COR-L47 (cell line): ENCODE measurements around the gene DNAJC1.
"Not testable (repeated sequence)": the region's sequence is repeated elsewhere in the genome, so short reads cannot be mapped to it uniquely, and the experiment has no call there.

Source experiments
- DNase-seq: peaks from one replicate; lab custom pipeline; 2025; lab: John Stamatoyannopoulos, UW

The DNAJC1 gene

DNA sequence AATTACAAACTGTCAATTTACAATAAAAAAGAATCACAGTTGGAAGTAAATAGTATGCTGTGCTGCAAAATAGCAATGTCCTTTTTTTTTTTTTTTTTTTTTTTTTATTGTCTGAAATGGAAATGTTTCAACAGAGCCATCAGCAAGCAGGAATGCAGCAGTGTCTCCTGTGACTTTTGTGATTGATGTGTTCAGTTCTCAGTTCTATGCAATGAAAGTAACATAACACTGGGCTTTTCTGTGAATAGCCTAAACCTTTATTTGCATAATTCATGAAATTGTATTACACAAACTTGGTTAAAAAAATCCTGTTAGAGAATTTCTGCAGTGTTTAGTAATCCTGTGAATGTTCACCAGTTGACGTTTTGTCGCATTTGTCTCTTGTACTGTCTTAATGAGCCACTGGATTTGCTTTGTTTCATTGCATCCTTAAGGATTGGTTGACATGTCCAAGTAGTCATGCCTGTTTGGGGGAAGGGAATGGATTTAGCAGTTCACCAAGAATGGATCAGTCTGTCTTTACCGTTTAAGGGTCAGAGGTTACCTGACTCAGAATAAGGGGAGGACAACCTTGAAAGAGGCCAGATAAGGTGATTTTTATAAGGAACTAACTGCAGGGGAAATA lies 276.8 kb downstream of the DNAJC1 start:
- DNase-seq, result no peak

DNA sequence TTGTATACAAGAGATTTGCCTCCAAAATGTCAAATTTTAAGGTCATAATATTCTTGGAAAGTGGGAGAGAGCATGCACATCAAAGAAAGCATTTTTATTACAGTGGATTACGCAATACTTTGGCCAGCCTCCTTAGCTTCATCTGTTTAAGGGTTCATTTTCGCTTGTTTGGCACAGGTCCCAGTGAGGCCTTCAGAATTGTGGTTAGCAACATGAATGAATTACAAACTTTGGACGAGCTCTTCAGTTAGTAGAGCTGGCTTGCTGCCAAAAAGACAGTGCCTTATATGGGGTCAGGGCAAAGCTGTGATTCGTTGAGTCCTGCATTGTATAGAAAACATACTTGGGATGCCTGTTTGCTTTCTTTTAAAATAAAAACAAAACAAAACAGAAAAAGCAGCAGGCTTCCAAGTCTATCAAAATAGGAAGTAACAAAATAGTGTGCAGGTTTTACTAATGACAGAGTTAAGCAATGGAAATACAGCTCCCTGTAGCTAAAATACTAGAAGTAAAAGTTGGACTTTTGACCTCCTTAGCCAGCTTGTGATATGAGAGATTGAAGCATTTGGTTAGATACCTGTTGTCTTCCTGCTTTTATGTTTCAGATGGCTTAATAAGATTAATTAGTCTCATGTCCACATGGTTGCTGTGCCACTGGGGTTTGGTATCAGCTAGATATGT lies 278.7 kb downstream of the DNAJC1 start:
- DNase-seq, result peak; percentile 94

DNA sequence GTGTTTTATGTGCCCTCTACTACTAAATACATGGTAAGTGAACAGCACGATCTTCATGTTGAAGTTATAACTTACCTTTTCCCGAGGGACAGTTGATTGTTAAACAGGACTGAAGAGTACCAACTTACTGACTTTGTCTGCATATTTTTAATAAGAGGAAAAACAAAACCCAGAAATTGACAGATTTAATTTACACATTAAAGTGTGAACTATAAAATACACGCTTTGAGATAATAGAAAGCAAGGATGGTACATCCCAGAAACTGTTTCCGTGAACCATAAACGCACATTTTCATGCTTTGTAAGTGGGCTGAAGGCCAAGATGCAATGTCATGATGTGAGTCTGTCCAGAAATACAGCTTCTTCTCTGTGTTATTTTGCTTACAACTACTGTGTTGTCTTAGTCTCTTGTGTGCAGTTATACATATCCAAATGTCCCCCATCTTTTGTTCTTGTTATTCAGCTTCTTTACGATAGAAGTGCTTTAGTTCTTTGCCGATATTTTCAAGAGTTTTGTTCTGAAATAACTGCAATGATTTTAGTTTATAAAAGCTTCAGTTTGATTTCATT lies 279.4 kb downstream of the DNAJC1 start:
- DNase-seq, result no peak

DNA sequence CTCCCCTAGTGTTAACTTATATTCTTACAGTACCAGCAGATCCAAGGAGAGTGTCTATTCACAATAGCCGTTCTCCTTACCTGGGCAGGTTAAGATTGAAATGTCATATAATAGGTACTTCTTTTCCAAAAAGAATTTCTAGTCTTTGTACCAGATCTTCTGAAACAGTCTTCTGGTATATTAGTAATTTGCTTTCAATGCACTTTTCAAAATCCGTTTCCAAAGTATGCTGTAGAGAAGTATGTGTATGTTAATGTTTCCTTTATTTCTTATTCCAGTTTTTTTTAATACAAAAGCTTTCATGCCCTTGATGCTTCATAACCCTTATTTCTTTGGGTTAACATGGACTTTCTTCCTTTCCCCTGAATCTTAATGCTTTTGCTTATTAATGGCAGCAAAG lies 281.3 kb downstream of the DNAJC1 start:
- no peak for DNase-seq

DNA sequence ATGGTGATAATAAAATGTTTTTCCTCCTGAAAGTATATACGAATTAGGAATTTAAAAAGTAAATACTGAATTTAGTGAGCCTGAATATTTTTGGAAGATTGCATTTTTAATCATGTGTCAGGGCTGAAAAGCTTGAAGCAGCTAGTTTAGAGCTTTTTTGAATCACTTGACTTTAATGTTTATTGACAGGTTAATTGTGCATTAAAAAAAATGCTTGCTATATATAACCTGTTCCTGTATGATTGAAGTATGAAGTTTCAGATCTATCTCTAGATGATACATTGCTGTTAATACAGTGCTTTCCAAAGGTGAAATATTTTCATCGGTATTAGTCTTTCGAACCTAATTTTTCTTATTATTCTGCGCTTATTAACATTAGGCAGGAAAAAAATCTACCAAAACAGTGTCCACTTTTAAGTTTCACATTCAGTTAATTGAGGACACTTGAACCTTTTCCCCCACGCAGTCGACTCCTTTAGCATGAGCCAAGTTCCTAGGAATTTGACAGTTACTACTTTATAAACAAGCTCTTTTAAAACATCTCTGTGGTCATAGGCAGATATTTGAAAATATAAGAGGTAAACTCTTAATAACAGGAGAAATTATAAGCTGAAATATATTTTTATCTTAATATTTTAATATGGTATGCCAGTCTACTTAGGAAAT lies 282.4 kb downstream of the DNAJC1 start:
- no peak for DNase-seq

DNA sequence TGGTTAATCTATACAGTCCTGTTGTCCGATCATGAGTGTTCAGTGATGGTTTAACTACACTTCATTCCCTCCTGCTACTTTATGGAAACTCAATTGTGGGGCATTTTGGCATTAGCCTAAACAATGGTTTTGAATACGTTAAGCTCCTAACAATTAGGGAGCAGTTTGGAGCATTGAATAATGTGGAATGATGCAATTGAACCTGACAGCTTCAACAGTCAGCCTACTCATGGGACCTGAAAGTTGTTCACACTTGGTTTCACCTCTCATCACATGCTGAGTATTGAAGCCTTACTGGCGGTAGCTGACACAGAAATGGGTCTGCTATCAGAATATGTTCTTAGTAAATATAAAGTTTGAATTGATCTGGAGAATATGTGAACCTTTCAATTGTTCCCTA lies 283.4 kb downstream of the DNAJC1 start:
- no peak for DNase-seq

- no peak for DNase-seq
These were observed 284.0 kb downstream of the DNAJC1 start for GRCh38 chr10:21719502-21719901.

GRCh38 chr10:21717437-21718054 lies 286.0 kb downstream of the DNAJC1 start:
- DNase-seq, result not testable (repeated sequence)

GRCh38 chr10:21715531-21716195 lies 287.9 kb downstream of the DNAJC1 start:
- no peak for DNase-seq

GRCh38 chr10:21712975-21713374 lies 290.6 kb downstream of the DNAJC1 start:
- no peak for DNase-seq

DNA sequence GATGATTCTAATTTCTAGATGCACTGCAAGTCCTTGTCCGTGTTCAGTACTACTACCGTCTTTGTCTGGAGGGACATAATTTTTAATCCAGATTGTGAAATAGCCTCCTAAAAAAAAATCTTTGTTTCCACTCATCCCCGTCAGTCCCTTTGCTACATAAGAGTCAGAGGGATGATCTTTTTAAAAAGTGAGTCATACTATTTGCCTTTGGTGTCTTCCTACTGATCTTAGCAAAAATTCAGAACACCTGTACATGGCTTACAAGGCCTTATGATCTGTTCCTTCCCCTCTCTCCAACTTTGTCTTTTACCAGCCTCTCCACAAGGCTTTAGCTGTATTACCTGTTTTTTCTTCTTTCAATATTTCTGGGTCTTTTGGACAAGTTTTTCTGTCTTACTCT lies 296.0 kb downstream of the DNAJC1 start:
- DNase-seq, result no peak
